Hepatic stellate cell (primary cell): ENCODE data around the gene MICU2.

Source experiments
- DNase-seq: peaks from one replicate; pipeline ENCODE4 v3.0.0; 2011; ENCODE audit warnings: low spot score

Gene MICU2

GRCh38 chr13:21603531-21604448 is at the start of gene MICU2:
TSS of gene MICU2 (minus strand) at chr13:21604170. CDS start at chr13:21604148, 22 bp downstream.
- DNase-seq, result peak; percentile 97

- DNase-seq, result no peak
These were observed 37.7 kb upstream of the MICU2 start for GRCh38 chr13:21641629-21642028.

- DNase-seq, result no peak
These were observed 35.6 kb upstream of the MICU2 start for GRCh38 chr13:21639561-21639960.

- peak; percentile 17 for DNase-seq
These were observed 34.6 kb upstream of the MICU2 start for GRCh38 chr13:21638319-21639282.

- DNase-seq, result no peak
These were observed 33.3 kb upstream of the MICU2 start for GRCh38 chr13:21637296-21637695.

GRCh38 chr13:21636656-21637055 is 32.7 kb upstream of the MICU2 start:
- DNase-seq, result no peak

GRCh38 chr13:21632196-21632595 is 28.2 kb upstream of the MICU2 start:
- DNase-seq, result no peak

GRCh38 chr13:21625366-21625765 is 21.4 kb upstream of the MICU2 start:
- peak; percentile 45 for DNase-seq

- DNase-seq, result no peak
These were observed 16.9 kb upstream of the MICU2 start for GRCh38 chr13:21620861-21621260.

GRCh38 chr13:21619633-21620220 is 15.8 kb upstream of the MICU2 start:
- no peak for DNase-seq

- DNase-seq, result no peak
These were observed 12.9 kb upstream of the MICU2 start for GRCh38 chr13:21616880-21617279.

- DNase-seq, result no peak
These were observed 12.4 kb upstream of the MICU2 start for GRCh38 chr13:21616205-21616866.

GRCh38 chr13:21615427-21615826 is 11.5 kb upstream of the MICU2 start:
- DNase-seq, result no peak

GRCh38 chr13:21613791-21614190 is 9.8 kb upstream of the MICU2 start:
- no peak for DNase-seq

GRCh38 chr13:21611385-21611784 is 7.4 kb upstream of the MICU2 start:
- no peak for DNase-seq

GRCh38 chr13:21610687-21611086 is 6.7 kb upstream of the MICU2 start:
- DNase-seq, result no peak

GRCh38 chr13:21608961-21609360 is 5.0 kb upstream of the MICU2 start:
- DNase-seq, result no peak

GRCh38 chr13:21606796-21607195 is 2.8 kb upstream of the MICU2 start:
- DNase-seq, result no peak

GRCh38 chr13:21606251-21606650 is 2.3 kb upstream of the MICU2 start:
- DNase-seq, result no peak

GRCh38 chr13:21596722-21597121 is 7.2 kb downstream of the MICU2 start:
- DNase-seq, result no peak

GRCh38 chr13:21595546-21595822 is 8.5 kb downstream of the MICU2 start:
- DNase-seq, result no peak
